Smooth muscle cell (in vitro differentiated cells): ENCODE results near the gene TEX36. TPM values are rescaled to one million over a fixed set of nuclear protein-coding genes. Genes with fewer than 3 reads are reported as not detected.

Source experiments
- DNase-seq: peaks from one replicate; lab custom pipeline; 2025; ENCODE audit not compliant: unreplicated experiment; lab: John Stamatoyannopoulos, UW
- H2AFZ ChIP-seq: fragments of 200-600 bp; sonication (generic); 2 replicates; pipeline ENCODE4 v1.6.0; 2016; ENCODE audit warnings: antibody characterized with exemption, low read depth, mild to moderate bottlenecking
- H3F3A ChIP-seq: fragments of 200-600 bp; sonication (generic); 2 replicates; pipeline ENCODE4 v1.6.0; 2017; ENCODE audit warnings: antibody characterized with exemption, low read depth
- H3K27ac ChIP-seq: fragments of 200-600 bp; sonication (generic); 2 replicates; pipeline ENCODE4 v1.5.1; 2016; ENCODE audit warnings: low read depth, mild to moderate bottlenecking
- H3K27me3 ChIP-seq: fragments of 200-600 bp; sonication (generic); 2 replicates; pipeline ENCODE4 v1.6.1; 2016; ENCODE audit warnings: low read depth, mild to moderate bottlenecking
- H3K36me3 ChIP-seq: fragments of 200-600 bp; sonication (generic); 2 replicates; pipeline ENCODE4 v1.5.1; 2016; ENCODE audit warnings: low read depth
- H3K4me1 ChIP-seq: fragments of 200-600 bp; sonication (generic); 2 replicates; pipeline ENCODE4 v1.5.1; 2016; ENCODE audit warnings: low read depth
- H3K4me2 ChIP-seq: fragments of 200-600 bp; sonication (generic); 2 replicates; pipeline ENCODE4 v1.6.0; 2016; ENCODE audit warnings: mild to moderate bottlenecking
- H3K4me3 ChIP-seq: fragments of 200-600 bp; sonication (generic); 2 replicates; pipeline ENCODE4 v1.5.1; 2016; ENCODE audit warnings: mild to moderate bottlenecking
- H3K79me2 ChIP-seq: fragments of 200-600 bp; sonication (generic); 2 replicates; pipeline ENCODE4 v1.6.0; 2016; ENCODE audit warnings: low read depth, mild to moderate bottlenecking
- H3K9ac ChIP-seq: fragments of 200-600 bp; sonication (generic); 2 replicates; pipeline ENCODE4 v1.6.0; 2016; ENCODE audit warnings: low read depth
- H3K9me3 ChIP-seq: fragments of 200-600 bp; sonication (generic); replicated peaks from 2 replicates; pipeline ENCODE4 v1.5.1; 2016; ENCODE audit warnings: low read depth
- H4K20me1 ChIP-seq: fragments of 200-600 bp; sonication (generic); 2 replicates; pipeline ENCODE4 v1.6.0; 2016; ENCODE audit warnings: low read depth
- CTCF ChIP-seq: fragments of 200-600 bp; sonication (generic); IDR thresholded peaks from 2 replicates; pipeline ENCODE4 v1.5.1; 2017; ENCODE audit warnings: borderline replicate concordance, mild to moderate bottlenecking, antibody characterized with exemption; ENCODE audit not compliant: insufficient read depth, poor library complexity, severe bottlenecking
- WGBS: methylation state at CpG from one replicate; pipeline ENCODE4 v1.1.7; 2016; ENCODE audit warnings: low lambda C conversion rate; 5-methylcytosine and 5-hydroxymethylcytosine counted together
- polyA plus RNA-seq: library from polyadenylated mRNA; unstranded; fragments of >200 nt; fragmentation: Nextera tagmentation; extraction: Ambion mirVana; gene quantifications from 2 replicates; pipeline ENCODE4 v1.2.1, GENCODE V29; 2016
- total RNA-seq: library from RNA; depleted of rRNA; stranded (reverse); fragments of >200 nt; gene quantifications from 2 replicates; pipeline ENCODE4 v1.2.3, GENCODE V29; 2014

The TEX36 gene
- total and polyA plus RNA-seq, 2 experiments from 2014 or later: not detected

- H3K4me2 ChIP-seq: no peak overlapping the region
- TF ChIP-seq CTCF: no peak
- DNase-seq: no peak
These were observed 3.5 kb downstream of the TEX36 start for GRCh38 chr10:125679436-125679835.

GRCh38 chr10:125672884-125673283 is 10.1 kb downstream of the TEX36 start:
- no peak overlapping the region for H3K27ac ChIP-seq
- 78% methylated on average over 1 of the region's 1 CpG for WGBS
- no peaks in the 10 kb centered on the region for H3K36me3 ChIP-seq
- no peak overlapping the region for H2AFZ ChIP-seq
- no peaks in the 10 kb centered on the region for H4K20me1 ChIP-seq
- no peaks in the 10 kb centered on the region for H3K27me3 ChIP-seq
- no peak overlapping the region for H3K4me3 ChIP-seq
- H3K9me3 ChIP-seq: peaks cover 11% of the 10 kb centered on the region
- no peaks in the 10 kb centered on the region for H3F3A ChIP-seq
- H3K79me2 ChIP-seq: no peaks in the 10 kb centered on the region
- no peaks in the 10 kb centered on the region for H3K4me1 ChIP-seq
- H3K9ac ChIP-seq: no peak overlapping the region
- no peak for DNase-seq
- no peak overlapping the region for H3K4me2 ChIP-seq
- no peak for TF ChIP-seq CTCF

More at GRCh38 chr10:125679436-125679835, 3.5 kb downstream of the TEX36 start:
- WGBS: 84% methylated on average over 11 of the region's 11 CpGs
- peaks cover 6% of the 10 kb centered on the region for H3K9me3 ChIP-seq
- H3K27ac ChIP-seq: no peak overlapping the region
- H3K4me1 ChIP-seq: no peaks in the 10 kb centered on the region
- H3K79me2 ChIP-seq: no peaks in the 10 kb centered on the region
- H3K4me3 ChIP-seq: no peak overlapping the region
- H4K20me1 ChIP-seq: no peaks in the 10 kb centered on the region
- H3K36me3 ChIP-seq: no peaks in the 10 kb centered on the region
- no peak overlapping the region for H3K9ac ChIP-seq
- no peaks in the 10 kb centered on the region for H3K27me3 ChIP-seq
- H3F3A ChIP-seq: no peaks in the 10 kb centered on the region
- no peak overlapping the region for H2AFZ ChIP-seq

GRCh38 chr10:125662584-125662983 is 20.4 kb downstream of the TEX36 start:
- no peaks in the 10 kb centered on the region for H3K27me3 ChIP-seq
- DNase-seq: no peak
- H3K4me2 ChIP-seq: no peak overlapping the region
- no peaks in the 10 kb centered on the region for H4K20me1 ChIP-seq
- no peak overlapping the region for H3K9ac ChIP-seq
- H3K4me1 ChIP-seq: no peaks in the 10 kb centered on the region
- no peak overlapping the region for H3K4me3 ChIP-seq
- H3K27ac ChIP-seq: no peak overlapping the region
- no peaks in the 10 kb centered on the region for H3K36me3 ChIP-seq
- no peak overlapping the region for H2AFZ ChIP-seq
- WGBS: 77% methylated on average over 2 of the region's 2 CpGs
- H3K9me3 ChIP-seq: no peaks in the 10 kb centered on the region
- no peaks in the 10 kb centered on the region for H3F3A ChIP-seq
- no peak for TF ChIP-seq CTCF
- H3K79me2 ChIP-seq: no peaks in the 10 kb centered on the region

- Histone ChIP-seq H4K20me1 (no peaks in the 10 kb centered on the region), H3K79me2 (no peaks in the 10 kb centered on the region), H3K4me3 (no peak overlapping the region), H2AFZ (no peak overlapping the region), H3K4me1 (no peaks in the 10 kb centered on the region), H3K27me3 (no peaks in the 10 kb centered on the region), H3K4me2 (no peak overlapping the region), H3K36me3 (no peaks in the 10 kb centered on the region), H3K9me3 (no peaks in the 10 kb centered on the region), H3K27ac (no peak overlapping the region), H3F3A (no peaks in the 10 kb centered on the region), H3K9ac (no peak overlapping the region)
- WGBS: 69% methylated on average over 7 of the region's 7 CpGs
- DNase-seq: no peak
- TF ChIP-seq CTCF: no peak
These were observed 20.9 kb downstream of the TEX36 start for GRCh38 chr10:125661941-125662515.
